Left cardiac atrium (tissue), 4 donors: Measurements from ENCODE around the gene THEMIS. TPM values are rescaled to one million over a fixed set of nuclear protein-coding genes. Genes with fewer than 3 reads are reported as not detected.
"Not testable (repeated sequence)": the region's sequence is repeated elsewhere in the genome, so short reads cannot be mapped to it uniquely, and the experiment has no call there.

Experiments
- ATAC-seq, 2 donors: fragments of 200-7000 bp; cut with Tn5 transposase; one replicate each; pipeline ENCODE4 v1.9.1; 2020; ENCODE audit warnings: mild to moderate bottlenecking in 2 of 2, moderate library complexity in 2 of 2
- DNase-seq: peaks from one replicate; pipeline ENCODE4 v3.0.0-alpha.2; 2020
- intact Hi-C, 2 donors: fragments of 100-400 bp; cut with DNase I; formaldehyde crosslinking; loops; one replicate each; pipeline versions ENCODE4 v1.14.1 to v1.15.1; 2022 to 2023
- long read RNA-seq: library from polyadenylated mRNA; unstranded; transcript quantifications from one replicate; pipeline ENCODE4 v2.0.0, GENCODE V29; 2021
- total RNA-seq, 2 donors: library from RNA; stranded (reverse); fragmentation: NEBNext Ultra II Directional; extraction: Animal tissue kit (Norgen Biotek cat#: 25700); gene quantifications; one replicate each; pipeline ENCODE4 v1.2.1, GENCODE V29; 2021
- donor health status: DM: no; HTN: yes; CAD: no.
- donor health status: DM: no; HTN: yes; CAD: no; lungs with severe emphysema.
- donor health status: DM: yes; HTN: yes; CAD: no.
- donor health status: Dilated cardiomyopathy.

The THEMIS gene
- under 1 TPM; 0.63 to 0.97 TPM for total RNA-seq
- long read RNA-seq, result 0 reads

- DNase-seq (no peak), ATAC-seq (peak in 1 of 2 donors; percentile 50)
- intact Hi-C loops, result no loop called here
Observed at GRCh38 chr6:127900935-127901334, at the start of gene THEMIS. Gene THEMIS (minus strand): TSS chr6:127901058. CDS start chr6:127900932, 126 bp downstream.

GRCh38 chr6:127949251-127949650, 48.4 kb upstream of the THEMIS start:
- intact Hi-C loops, result no loop called here
- DNase-seq (no peak), ATAC-seq (no peak)

- ATAC-seq (no peak), DNase-seq (no peak)
- intact Hi-C loops, result no loop called here
Observed at GRCh38 chr6:127946388-127946787, 45.5 kb upstream of the THEMIS start.

GRCh38 chr6:127945434-127946097, 44.7 kb upstream of the THEMIS start:
- ATAC-seq, result no peak
- DNase-seq, result no peak
- intact Hi-C loops, result no loop called here

- DNase-seq (no peak), ATAC-seq (no peak)
- intact Hi-C loops, result no loop called here
Observed at GRCh38 chr6:127941228-127941627, 40.4 kb upstream of the THEMIS start.

- intact Hi-C loops, result no loop called here
- no peak for ATAC-seq
- DNase-seq, result no peak
Observed at GRCh38 chr6:127939442-127940066, 38.7 kb upstream of the THEMIS start.

- DNase-seq (no peak), ATAC-seq (no peak)
- intact Hi-C loops, result no loop called here
Observed at GRCh38 chr6:127938701-127939100, 37.8 kb upstream of the THEMIS start.

GRCh38 chr6:127937747-127938146, 36.9 kb upstream of the THEMIS start:
- ATAC-seq (no peak), DNase-seq (no peak)
- intact Hi-C loops, result no loop called here

GRCh38 chr6:127937102-127937501, 36.2 kb upstream of the THEMIS start:
- no peak for DNase-seq
- no peak for ATAC-seq
- intact Hi-C loops, result no loop called here

DNA sequence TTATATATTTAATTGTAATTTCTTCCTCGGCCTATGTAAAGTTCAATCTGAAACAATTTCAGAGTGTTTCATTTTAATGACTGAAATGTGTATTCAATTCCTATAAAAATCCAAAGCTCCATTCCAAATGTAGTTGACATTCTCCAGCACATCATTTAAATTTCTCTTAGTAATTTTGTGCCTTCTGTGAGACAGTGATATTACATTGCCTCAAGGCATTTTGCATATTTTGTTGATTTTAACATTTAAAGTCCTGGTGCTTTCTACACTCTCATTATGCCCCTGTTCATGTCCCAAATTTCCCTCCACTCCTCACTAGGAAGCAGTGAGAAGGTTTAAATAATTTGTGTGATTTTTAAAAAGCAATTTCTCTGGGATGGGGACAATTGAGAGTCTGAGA, 34.1 kb upstream of the THEMIS start:
- intact Hi-C loops, result no loop called here
- ATAC-seq, result no peak
- no peak for DNase-seq

DNA sequence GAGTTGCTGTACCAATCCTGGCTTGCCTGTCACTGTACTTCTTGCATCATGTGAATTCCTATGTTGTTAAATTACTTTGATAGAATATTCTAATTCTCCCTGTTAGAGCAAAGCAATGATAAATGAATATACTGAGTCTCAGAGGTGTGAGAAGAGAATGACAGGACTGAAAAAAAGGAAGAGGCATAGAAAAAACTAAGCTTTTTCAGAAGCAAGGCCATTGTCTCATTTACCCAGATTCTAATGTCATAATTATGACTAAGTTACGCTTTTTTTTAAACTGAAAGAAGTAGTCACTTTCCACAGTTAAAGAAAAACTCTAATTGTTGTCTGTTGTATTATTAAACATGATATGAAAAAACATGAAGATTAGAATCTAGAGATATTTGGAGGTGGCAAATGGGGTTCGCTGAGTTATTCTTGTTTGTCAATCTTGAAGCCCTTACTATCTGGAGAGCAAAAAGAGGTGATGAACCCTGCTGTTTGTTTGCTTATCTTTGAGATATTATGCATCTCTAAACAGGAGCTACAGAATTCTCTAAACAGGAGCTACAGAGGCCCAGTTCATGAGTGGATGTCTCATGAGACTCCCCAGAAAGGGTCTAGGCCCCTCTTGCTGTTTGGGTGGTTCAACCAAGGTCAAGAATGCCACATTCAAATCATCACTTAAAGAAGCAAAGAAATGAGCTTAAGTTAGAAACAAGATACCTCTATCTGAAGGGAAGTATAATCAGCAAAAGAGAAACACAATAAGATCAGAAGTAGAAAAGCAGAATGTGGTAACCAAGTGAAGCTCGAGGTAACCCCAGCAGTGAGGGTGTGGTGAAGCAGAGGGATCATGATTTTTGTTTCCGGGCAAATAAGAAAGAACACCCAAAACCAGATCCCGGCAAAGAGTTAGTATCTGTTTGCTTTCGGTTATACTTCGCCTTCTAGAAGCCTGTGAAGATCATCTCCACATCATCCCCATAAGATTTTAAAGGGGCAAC, 33.3 kb upstream of the THEMIS start:
- intact Hi-C loops, result no loop called here
- DNase-seq (no peak), ATAC-seq (no peak)

GRCh38 chr6:127933137-127933536, 32.3 kb upstream of the THEMIS start:
- DNase-seq, result no peak
- no peak for ATAC-seq
- intact Hi-C loops, result no loop called here

- ATAC-seq (no peak), DNase-seq (no peak)
- intact Hi-C loops, result no loop called here
Observed at GRCh38 chr6:127932708-127933107, 31.9 kb upstream of the THEMIS start.

GRCh38 chr6:127926441-127926840, 25.6 kb upstream of the THEMIS start:
- ATAC-seq, DNase-seq, intact Hi-C loops: not testable (repeated sequence)

DNA sequence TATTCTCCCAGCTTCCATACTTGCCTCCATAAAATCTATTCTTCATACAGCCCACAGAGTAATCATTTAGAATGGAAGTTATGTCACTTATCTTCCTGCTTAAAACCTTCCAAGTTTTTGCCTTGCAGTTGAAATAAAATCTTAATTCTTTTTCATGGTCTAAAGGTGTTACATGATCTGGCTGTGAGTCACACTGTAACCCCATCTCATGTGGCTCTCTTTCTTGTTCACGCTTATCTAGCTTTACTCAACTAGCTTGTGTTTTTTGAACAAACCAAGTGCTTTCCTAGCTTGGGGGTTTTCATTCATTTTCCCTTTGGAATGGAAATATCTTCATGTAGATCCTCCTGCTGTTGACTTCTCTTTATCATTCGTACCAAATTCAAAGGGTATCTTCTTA, 23.6 kb upstream of the THEMIS start:
- intact Hi-C loops, result no loop called here
- DNase-seq, result no peak
- ATAC-seq, result no peak

GRCh38 chr6:127924031-127924430, 23.2 kb upstream of the THEMIS start:
- ATAC-seq (no peak), DNase-seq (no peak)
- intact Hi-C loops, result no loop called here

DNA sequence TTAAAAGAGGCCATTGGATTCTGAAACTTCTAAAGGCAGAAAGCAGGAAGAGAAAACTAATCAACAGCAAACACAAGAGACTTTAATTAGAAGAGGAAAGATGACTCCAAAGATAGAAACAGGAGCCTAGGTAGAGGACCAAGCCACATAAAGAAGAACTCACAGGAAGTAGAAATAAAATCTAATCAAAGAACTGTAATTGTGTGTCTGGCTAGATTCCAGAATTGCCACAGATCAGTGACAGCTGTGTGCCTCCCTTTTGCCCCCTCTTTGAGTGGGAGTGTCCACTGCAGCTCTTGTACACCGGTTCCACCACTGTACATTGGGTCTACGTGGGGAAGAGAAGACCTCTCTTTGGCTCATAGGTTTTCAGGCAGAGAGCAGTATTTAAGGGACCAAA, 22.3 kb upstream of the THEMIS start:
- DNase-seq, result no peak
- intact Hi-C loops, result no loop called here
- ATAC-seq, result no peak

GRCh38 chr6:127921982-127922381, 21.1 kb upstream of the THEMIS start:
- DNase-seq (no peak), ATAC-seq (no peak)
- intact Hi-C loops, result no loop called here

GRCh38 chr6:127920804-127921203, 19.9 kb upstream of the THEMIS start:
- DNase-seq, result no peak
- no peak for ATAC-seq
- intact Hi-C loops, result no loop called here
